ENCODE measurements around the gene GSE1.

The GSE1 gene

DNA sequence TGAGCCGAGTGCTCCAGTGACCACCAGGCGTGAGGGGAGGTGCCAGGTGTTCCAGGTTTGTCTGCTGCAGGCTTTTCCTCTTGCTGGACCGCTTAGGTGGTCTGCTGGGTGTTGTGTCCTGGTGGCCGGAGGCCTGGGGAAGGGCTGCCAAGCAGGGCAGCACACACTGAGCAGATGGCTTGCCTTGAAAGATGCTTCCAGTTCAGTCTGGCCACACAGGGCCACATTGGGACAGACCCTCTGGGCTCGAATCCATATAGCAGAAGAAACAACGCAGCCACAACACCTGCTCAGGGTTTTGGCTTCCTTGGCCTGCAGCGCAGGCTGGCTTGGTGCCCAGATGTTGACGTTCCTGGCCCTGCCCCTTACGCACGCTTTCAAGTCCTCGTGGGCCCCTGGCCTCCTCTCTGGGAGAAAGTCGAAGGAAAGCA, 50.8 kb downstream of the GSE1 start:
- TF ChIP-seq ZNF530 (tag by site-specific recombination; IDR thresholded peaks at IDR 0.05; ENCODE audit: low read depth): no peak
- 0 out of 2 replicates have a peak, but pooled peaks have one; percentile 30 for TF ChIP-seq PRDM1 (tag by site-specific recombination; IDR thresholded peaks at IDR 0.05)
- CTCF ChIA-PET: no interaction called here
- Histone ChIP-seq H3K4me1 (ENCODE audit: control insufficient read depth, insufficient read depth, low read length) (no peaks in the 10 kb centered on the region), H3K4me3 (ENCODE audit: low read depth, low read length) (no peak overlapping the region), H3K36me3 (ENCODE audit: control insufficient read depth in 2 of 2, insufficient read depth in 1 of 2, low read length in 2 of 2) (peaks cover 11 to 98% of the 10 kb centered on the region in 2 experiments; a peak in 2 of 3 replicates), H3K9me3 (ENCODE audit: control insufficient read depth, insufficient read depth, low read depth, low read length) (no peaks in the 10 kb centered on the region), H3K27ac (ENCODE audit: extremely low read depth, low read depth, low read length) (no peak overlapping the region)
- POLR2A ChIA-PET: no interaction called here

DNA sequence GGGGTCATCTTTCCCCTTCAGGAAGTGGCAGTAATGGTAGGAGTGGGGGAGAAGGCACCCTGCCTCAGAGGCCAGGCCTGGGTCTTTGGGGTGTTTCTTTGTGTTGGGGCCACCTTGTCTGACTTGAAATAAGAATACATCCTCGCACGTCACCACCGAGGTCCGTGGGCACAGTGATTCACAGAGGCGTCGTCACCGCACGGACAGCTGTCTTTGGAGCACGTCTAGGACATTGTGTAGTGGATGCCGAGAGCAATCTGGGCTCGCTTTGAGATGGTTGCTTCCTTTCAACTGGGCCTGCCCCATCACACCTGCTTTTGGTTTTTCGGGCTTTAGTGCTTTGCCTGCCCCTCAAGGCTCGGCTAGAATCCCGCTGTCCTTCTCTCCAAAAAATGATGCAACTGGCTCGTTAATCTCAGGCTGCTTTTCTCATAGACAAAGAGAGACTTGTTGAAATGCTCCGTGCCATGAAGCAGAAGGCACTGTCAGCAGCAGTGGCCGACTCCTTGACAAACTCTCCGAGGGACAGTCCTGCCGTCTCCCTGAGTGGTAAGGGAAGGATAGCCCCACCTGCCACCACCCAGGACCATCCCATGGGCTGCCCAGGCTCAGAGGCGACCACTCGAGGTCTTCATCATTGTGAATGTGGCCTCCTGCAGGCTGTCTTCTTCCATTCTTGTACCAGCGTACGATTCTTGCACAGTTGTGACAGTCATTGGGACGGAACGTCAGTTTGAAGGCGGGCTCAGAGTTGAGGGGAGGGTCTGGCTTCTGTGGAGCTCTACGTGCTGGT, 51.7 kb downstream of the GSE1 start:
- Histone ChIP-seq H3K4me1 (ENCODE audit: control insufficient read depth, insufficient read depth, low read length) (no peaks in the 10 kb centered on the region), H3K36me3 (ENCODE audit: control insufficient read depth in 2 of 2, insufficient read depth in 1 of 2, low read length in 2 of 2) (peaks cover 13 to 99% of the 10 kb centered on the region in 2 experiments; a peak in 2 of 3 replicates), H3K27ac (ENCODE audit: extremely low read depth, low read depth, low read length) (0 out of 2 replicates have a peak overlapping the region, but pooled peaks have one; percentile 2), H3K9me3 (ENCODE audit: control insufficient read depth, insufficient read depth, low read depth, low read length) (no peaks in the 10 kb centered on the region), H3K4me3 (ENCODE audit: low read depth, low read length) (no peak overlapping the region)
- POLR2A ChIA-PET: no interaction called here
- TF ChIP-seq REPIN1 (tag by site-specific recombination; IDR thresholded peaks at IDR 0.05; ENCODE audit: low read depth) (no peak), ZNF701 (tag by site-specific recombination; IDR thresholded peaks at IDR 0.05) (no peak), YY1 (tag by site-specific recombination; IDR thresholded peaks at IDR 0.05) (no peak), ZNF266 (tag by site-specific recombination; IDR thresholded peaks at IDR 0.05; ENCODE audit: low read depth) (no peak), ZNF626 (tag by site-specific recombination; IDR thresholded peaks at IDR 0.05) (no peak), WT1 (tag by site-specific recombination; IDR thresholded peaks at IDR 0.05) (no peak), ZNF280C (tag by site-specific recombination; IDR thresholded peaks at IDR 0.05) (no peak), ZNF16 (tag by site-specific recombination; IDR thresholded peaks at IDR 0.05; ENCODE audit: low read depth) (no peak), ZNF121 (tag by site-specific recombination; IDR thresholded peaks at IDR 0.05) (no peak), ZBTB21 (tag by site-specific recombination; IDR thresholded peaks at IDR 0.05) (no peak), ZNF677 (tag by site-specific recombination; IDR thresholded peaks at IDR 0.05) (no peak), ZNF843 (tag by site-specific recombination; IDR thresholded peaks at IDR 0.05) (no peak), AEBP2 (tag by site-specific recombination; IDR thresholded peaks at IDR 0.05; ENCODE audit: borderline replicate concordance) (no peak), ZNF621 (tag by site-specific recombination; IDR thresholded peaks at IDR 0.05) (no peak)
- TF ChIP-seq, protein P1, sequence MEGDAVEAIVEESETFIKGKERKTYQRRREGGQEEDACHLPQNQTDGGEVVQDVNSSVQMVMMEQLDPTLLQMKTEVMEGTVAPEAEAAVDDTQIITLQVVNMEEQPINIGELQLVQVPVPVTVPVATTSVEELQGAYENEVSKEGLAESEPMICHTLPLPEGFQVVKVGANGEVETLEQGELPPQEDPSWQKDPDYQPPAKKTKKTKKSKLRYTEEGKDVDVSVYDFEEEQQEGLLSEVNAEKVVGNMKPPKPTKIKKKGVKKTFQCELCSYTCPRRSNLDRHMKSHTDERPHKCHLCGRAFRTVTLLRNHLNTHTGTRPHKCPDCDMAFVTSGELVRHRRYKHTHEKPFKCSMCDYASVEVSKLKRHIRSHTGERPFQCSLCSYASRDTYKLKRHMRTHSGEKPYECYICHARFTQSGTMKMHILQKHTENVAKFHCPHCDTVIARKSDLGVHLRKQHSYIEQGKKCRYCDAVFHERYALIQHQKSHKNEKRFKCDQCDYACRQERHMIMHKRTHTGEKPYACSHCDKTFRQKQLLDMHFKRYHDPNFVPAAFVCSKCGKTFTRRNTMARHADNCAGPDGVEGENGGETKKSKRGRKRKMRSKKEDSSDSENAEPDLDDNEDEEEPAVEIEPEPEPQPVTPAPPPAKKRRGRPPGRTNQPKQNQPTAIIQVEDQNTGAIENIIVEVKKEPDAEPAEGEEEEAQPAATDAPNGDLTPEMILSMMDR (tag by site-specific recombination; IDR thresholded peaks at IDR 0.05): no peak
- CTCF ChIA-PET: interaction anchor here (0.7 to 1.2 kb wide), 2 partner anchors 10 to 52 kb away, joined by 3 to 5 read pairs; no protein-coding TSS in a partner anchor
